NB4 (cell line): ENCODE data around the gene MOGAT3.

Source experiments
- MYC ChIP-seq: IDR thresholded peaks from 2 replicates; pipeline ENCODE4 v1.6.1; 2011; ENCODE audit warnings: low read depth, low read length
- POLR2A ChIP-seq: IDR thresholded peaks from 2 replicates; pipeline ENCODE4 v1.6.1; 2011; ENCODE audit warnings: mild to moderate bottlenecking; ENCODE audit not compliant: insufficient read length; ENCODE audit errors: extremely low read depth
- TF ChIP-seq, protein P1 (sequence below): IDR thresholded peaks from one replicate; pipeline ENCODE4 v1.5.1; 2012; ENCODE audit warnings: low read depth, low read length
- TF ChIP-seq, protein P2 (sequence below): IDR thresholded peaks from 2 replicates; pipeline ENCODE4 v1.6.1; 2011; ENCODE audit warnings: low read depth, low read length

- TF ChIP-seq, protein P1, sequence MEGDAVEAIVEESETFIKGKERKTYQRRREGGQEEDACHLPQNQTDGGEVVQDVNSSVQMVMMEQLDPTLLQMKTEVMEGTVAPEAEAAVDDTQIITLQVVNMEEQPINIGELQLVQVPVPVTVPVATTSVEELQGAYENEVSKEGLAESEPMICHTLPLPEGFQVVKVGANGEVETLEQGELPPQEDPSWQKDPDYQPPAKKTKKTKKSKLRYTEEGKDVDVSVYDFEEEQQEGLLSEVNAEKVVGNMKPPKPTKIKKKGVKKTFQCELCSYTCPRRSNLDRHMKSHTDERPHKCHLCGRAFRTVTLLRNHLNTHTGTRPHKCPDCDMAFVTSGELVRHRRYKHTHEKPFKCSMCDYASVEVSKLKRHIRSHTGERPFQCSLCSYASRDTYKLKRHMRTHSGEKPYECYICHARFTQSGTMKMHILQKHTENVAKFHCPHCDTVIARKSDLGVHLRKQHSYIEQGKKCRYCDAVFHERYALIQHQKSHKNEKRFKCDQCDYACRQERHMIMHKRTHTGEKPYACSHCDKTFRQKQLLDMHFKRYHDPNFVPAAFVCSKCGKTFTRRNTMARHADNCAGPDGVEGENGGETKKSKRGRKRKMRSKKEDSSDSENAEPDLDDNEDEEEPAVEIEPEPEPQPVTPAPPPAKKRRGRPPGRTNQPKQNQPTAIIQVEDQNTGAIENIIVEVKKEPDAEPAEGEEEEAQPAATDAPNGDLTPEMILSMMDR: no peak
- TF ChIP-seq POLR2A (no peak), MYC (no peak)
- TF ChIP-seq, protein P2, sequence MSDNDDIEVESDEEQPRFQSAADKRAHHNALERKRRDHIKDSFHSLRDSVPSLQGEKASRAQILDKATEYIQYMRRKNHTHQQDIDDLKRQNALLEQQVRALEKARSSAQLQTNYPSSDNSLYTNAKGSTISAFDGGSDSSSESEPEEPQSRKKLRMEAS: no peak
These were observed 47.4 kb upstream of the MOGAT3 start for GRCh38 chr7:101248276-101248675.
